Activated CD4-positive, alpha-beta T cell treated with anti-CD3 and anti-CD28 coated beads for 36 hours (primary cell): ENCODE results near the gene CPXM2. TPM values are rescaled to one million over a fixed set of nuclear protein-coding genes. Genes with fewer than 3 reads are reported as not detected.

Source experiments
- ATAC-seq: fragments of 200-7000 bp; cut with Tn5 transposase; one replicate; pipeline ENCODE4 v1.10.0; 2021; ENCODE audit warnings: mild to moderate bottlenecking, moderate library complexity
- CTCF ChIA-PET: fragments of 350-600 bp; sonication (Branson Sonifier 250); formaldehyde crosslinking; loops from one replicate; lab custom pipeline; 2021; ENCODE audit warnings: antibody characterized with exemption; lab: Charles Lee
- POLR2A ChIA-PET: fragments of 350-600 bp; sonication (Branson Sonifier 250); formaldehyde crosslinking; loops from one replicate; lab custom pipeline; 2021; ENCODE audit warnings: antibody characterized with exemption, inconsistent platforms; lab: Charles Lee
- DNase-seq: peaks from one replicate; pipeline ENCODE4 v3.0.0-alpha.2; 2020
- H3K27ac Mint-ChIP-seq: one replicate; pipeline ENCODE4 v1.8.0; 2021; ENCODE audit warnings: mixed read lengths
- H3K27me3 Mint-ChIP-seq: one replicate; pipeline ENCODE4 v1.8.0; 2021; ENCODE audit warnings: mixed read lengths
- H3K36me3 Mint-ChIP-seq: one replicate; pipeline ENCODE4 v1.8.0; 2021; ENCODE audit warnings: low read depth, mixed read lengths
- H3K4me1 Mint-ChIP-seq: one replicate; pipeline ENCODE4 v1.8.0; 2021; ENCODE audit warnings: mixed read lengths
- H3K4me3 Mint-ChIP-seq: one replicate; pipeline ENCODE4 v1.8.0; 2021; ENCODE audit warnings: mild to moderate bottlenecking, moderate library complexity, mixed read lengths
- H3K9me3 Mint-ChIP-seq: one replicate; pipeline ENCODE4 v1.8.0; 2021; ENCODE audit warnings: low read depth, mixed read lengths
- intact Hi-C, 2 experiments: fragments of 100-400 bp; cut with DNase I in 1 of 2; cut with micrococcal nuclease in 1 of 2; formaldehyde crosslinking; loops; one replicate each; pipeline versions ENCODE4 v1.14.2 to v1.15.1; 2022 to 2024; cut with DNase I, micrococcal nuclease
- total RNA-seq, 2 experiments: library from RNA; stranded (reverse); gene quantifications; one replicate each; pipeline ENCODE4 v1.2.3, GENCODE V29; 2021

Gene CPXM2
- total RNA-seq, 2 experiments from 2014 or later, result not detected

- POLR2A ChIA-PET, result interaction anchor here (0.6 kb wide), 1 partner anchor 1387 kb away, joined by 6 read pairs; no protein-coding TSS in a partner anchor
- Mint-ChIP-seq H3K36me3 (no peaks in the 10 kb centered on the region), H3K4me1 (no peaks in the 10 kb centered on the region), H3K9me3 (no peaks in the 10 kb centered on the region), H3K4me3 (no peak overlapping the region), H3K27me3 (peaks cover 10% of the 10 kb centered on the region), H3K27ac (no peak overlapping the region)
- ATAC-seq, result no peak
- DNase-seq, result no peak
- intact Hi-C loops, result no loop called here
- CTCF ChIA-PET, result interaction anchor here (0.6 to 1.0 kb wide), 2 partner anchors 20 to 598 kb away, joined by 3 to 4 read pairs; no protein-coding TSS in a partner anchor
Observed at GRCh38 chr10:123901621-123902020, 10.0 kb upstream of the CPXM2 start.

- ChIA-PET POLR2A (no interaction called here), CTCF (no interaction called here)
- Mint-ChIP-seq H3K4me1 (no peaks in the 10 kb centered on the region), H3K4me3 (no peak overlapping the region), H3K27ac (no peak overlapping the region), H3K36me3 (no peaks in the 10 kb centered on the region), H3K27me3 (peaks cover 15% of the 10 kb centered on the region), H3K9me3 (no peaks in the 10 kb centered on the region)
- intact Hi-C loops, result no loop called here
- ATAC-seq (no peak), DNase-seq (no peak)
Observed at GRCh38 chr10:123897146-123897545, 5.5 kb upstream of the CPXM2 start.

- ATAC-seq (no peak), DNase-seq (no peak)
- no peaks in the 10 kb centered on the region for H3K9me3 Mint-ChIP-seq
- no peak overlapping the region for H3K27ac Mint-ChIP-seq
- H3K4me1 Mint-ChIP-seq, result no peaks in the 10 kb centered on the region
- CTCF ChIA-PET, result no interaction called here
- H3K4me3 Mint-ChIP-seq, result no peak overlapping the region
- POLR2A ChIA-PET, result no interaction called here
- H3K27me3 Mint-ChIP-seq, result peaks cover 15% of the 10 kb centered on the region
- intact Hi-C loops, result no loop called here
- no peaks in the 10 kb centered on the region for H3K36me3 Mint-ChIP-seq
Observed at GRCh38 chr10:123896246-123896927, 4.8 kb upstream of the CPXM2 start.

GRCh38 chr10:123893651-123894050 is 2.0 kb upstream of the CPXM2 start:
- H3K4me1 Mint-ChIP-seq, result no peaks in the 10 kb centered on the region
- no peak for DNase-seq
- H3K27me3 Mint-ChIP-seq, result peaks cover 29% of the 10 kb centered on the region
- H3K27ac Mint-ChIP-seq, result no peak overlapping the region
- no peak for ATAC-seq
- ChIA-PET POLR2A (no interaction called here), CTCF (no interaction called here)
- no peak overlapping the region for H3K4me3 Mint-ChIP-seq
- no peaks in the 10 kb centered on the region for H3K9me3 Mint-ChIP-seq
- intact Hi-C loops, result no loop called here
- H3K36me3 Mint-ChIP-seq, result no peaks in the 10 kb centered on the region

- ChIA-PET CTCF (interaction anchor here (0.6 kb wide), 1 partner anchor 79 kb away, joined by 3 read pairs; no protein-coding TSS in a partner anchor), POLR2A (no interaction called here)
- Mint-ChIP-seq H3K4me3 (no peak overlapping the region), H3K4me1 (no peaks in the 10 kb centered on the region), H3K36me3 (no peaks in the 10 kb centered on the region), H3K27ac (no peak overlapping the region), H3K9me3 (no peaks in the 10 kb centered on the region), H3K27me3 (peaks cover 25% of the 10 kb centered on the region)
- no peak for ATAC-seq
- no peak for DNase-seq
- intact Hi-C loops, result no loop called here
Observed at GRCh38 chr10:123890756-123891143, 857 bp downstream of the CPXM2 start.

GRCh38 chr10:123890226-123890625 is 1.4 kb downstream of the CPXM2 start:
- H3K27ac Mint-ChIP-seq, result no peak overlapping the region
- POLR2A ChIA-PET, result no interaction called here

GRCh38 chr10:123889821-123890220 is 1.8 kb downstream of the CPXM2 start:
- no peak for DNase-seq
- Mint-ChIP-seq H3K4me3 (no peak overlapping the region), H3K27ac (no peak overlapping the region), H3K36me3 (no peaks in the 10 kb centered on the region), H3K9me3 (no peaks in the 10 kb centered on the region), H3K27me3 (peaks cover 24% of the 10 kb centered on the region), H3K4me1 (no peaks in the 10 kb centered on the region)
- intact Hi-C loops, result no loop called here
- POLR2A ChIA-PET, result no interaction called here
- CTCF ChIA-PET, result no interaction called here
- no peak for ATAC-seq

More at GRCh38 chr10:123890226-123890625, 1.4 kb downstream of the CPXM2 start:
- H3K36me3 Mint-ChIP-seq, result no peaks in the 10 kb centered on the region
- DNase-seq (no peak), ATAC-seq (no peak)
- peaks cover 25% of the 10 kb centered on the region for H3K27me3 Mint-ChIP-seq
- H3K4me1 Mint-ChIP-seq, result no peaks in the 10 kb centered on the region
- CTCF ChIA-PET, result interaction anchor here (0.6 kb wide), 1 partner anchor 79 kb away, joined by 3 read pairs; no protein-coding TSS in a partner anchor
- H3K9me3 Mint-ChIP-seq, result no peaks in the 10 kb centered on the region
- intact Hi-C loops, result no loop called here
- H3K4me3 Mint-ChIP-seq, result no peak overlapping the region

- ChIA-PET CTCF (no interaction called here), POLR2A (no interaction called here)
- Mint-ChIP-seq H3K9me3 (no peaks in the 10 kb centered on the region), H3K27me3 (peaks cover 18% of the 10 kb centered on the region), H3K4me3 (no peak overlapping the region), H3K4me1 (no peaks in the 10 kb centered on the region), H3K36me3 (no peaks in the 10 kb centered on the region), H3K27ac (no peak overlapping the region)
- intact Hi-C loops, result no loop called here
- DNase-seq (no peak), ATAC-seq (no peak)
Observed at GRCh38 chr10:123888751-123889150, 2.9 kb downstream of the CPXM2 start.

GRCh38 chr10:123888256-123888655 is 3.4 kb downstream of the CPXM2 start:
- DNase-seq, result no peak
- POLR2A ChIA-PET, result no interaction called here
- H3K9me3 Mint-ChIP-seq, result no peaks in the 10 kb centered on the region
- ATAC-seq, result no peak
- CTCF ChIA-PET, result no interaction called here
- intact Hi-C loops, result no loop called here
- no peak overlapping the region for H3K27ac Mint-ChIP-seq
- peaks cover 18% of the 10 kb centered on the region for H3K27me3 Mint-ChIP-seq
- no peaks in the 10 kb centered on the region for H3K36me3 Mint-ChIP-seq
- no peak overlapping the region for H3K4me3 Mint-ChIP-seq
- no peaks in the 10 kb centered on the region for H3K4me1 Mint-ChIP-seq

- no peaks in the 10 kb centered on the region for H3K36me3 Mint-ChIP-seq
- ATAC-seq (no peak), DNase-seq (no peak)
- H3K4me1 Mint-ChIP-seq, result no peaks in the 10 kb centered on the region
- H3K4me3 Mint-ChIP-seq, result no peak overlapping the region
- peaks cover 13% of the 10 kb centered on the region for H3K27me3 Mint-ChIP-seq
- POLR2A ChIA-PET, result no interaction called here
- intact Hi-C loops, result no loop called here
- H3K9me3 Mint-ChIP-seq, result no peaks in the 10 kb centered on the region
- no peak overlapping the region for H3K27ac Mint-ChIP-seq
- CTCF ChIA-PET, result no interaction called here
Observed at GRCh38 chr10:123886292-123886691, 5.3 kb downstream of the CPXM2 start.

- intact Hi-C loops, result no loop called here
- Mint-ChIP-seq H3K27me3 (peaks cover 9% of the 10 kb centered on the region), H3K4me1 (no peaks in the 10 kb centered on the region), H3K27ac (no peak overlapping the region), H3K36me3 (no peaks in the 10 kb centered on the region), H3K4me3 (no peak overlapping the region), H3K9me3 (no peaks in the 10 kb centered on the region)
- ChIA-PET POLR2A (no interaction called here), CTCF (interaction anchor here (1.0 kb wide), 1 partner anchor 1836 kb away, joined by 3 read pairs; no protein-coding TSS in a partner anchor)
- ATAC-seq (no peak), DNase-seq (no peak)
Observed at GRCh38 chr10:123885406-123886170, 6.0 kb downstream of the CPXM2 start.
